Measurements from ENCODE around the gene CHST8.

Gene CHST8

DNA sequence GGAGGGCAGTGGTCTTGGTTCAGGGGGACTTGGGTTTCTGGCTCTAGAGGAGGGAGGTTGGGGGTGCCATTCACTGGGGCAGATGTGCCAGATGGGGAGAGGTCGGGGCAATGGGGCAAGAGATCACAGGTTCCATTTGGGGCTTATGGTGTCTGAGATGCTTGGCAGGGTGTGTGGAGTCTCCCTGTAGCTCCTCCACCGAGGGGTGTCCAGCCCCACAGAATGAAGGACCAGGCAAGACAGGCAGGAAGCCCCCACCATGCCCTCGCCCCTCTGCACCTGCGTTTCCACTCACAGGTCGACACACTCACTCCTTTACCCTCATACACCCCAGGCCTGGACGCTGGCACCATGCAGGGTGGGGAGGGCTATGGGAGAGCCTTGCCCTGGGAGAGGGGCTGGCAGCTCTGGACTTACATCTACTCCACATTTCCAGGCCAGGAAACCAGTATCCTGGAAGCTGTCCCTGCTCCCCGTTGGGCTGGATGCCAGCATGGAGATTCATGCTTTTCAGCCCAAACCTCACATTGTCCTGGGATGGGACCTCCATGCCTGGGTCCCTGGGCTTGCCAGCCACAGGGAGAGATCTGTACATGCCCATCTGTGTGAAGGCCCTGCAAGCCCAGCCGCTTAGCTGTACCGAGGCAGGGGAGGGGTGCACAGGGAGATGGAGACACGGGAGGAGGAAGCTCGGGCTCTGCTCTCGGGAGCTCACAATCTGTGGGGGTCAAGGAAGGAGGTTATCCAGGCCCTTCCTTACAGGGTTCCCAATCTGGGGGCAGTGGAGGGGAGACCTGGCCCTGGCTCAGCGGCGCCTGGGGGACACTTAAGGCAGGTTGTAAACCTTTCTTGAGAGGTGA lies 77.1 kb downstream of the CHST8 start:
- Histone ChIP-seq H3K4me3 (ENCODE audit: low read depth in 1 of 2, low read length in 2 of 2) (no peak overlapping the region), H3K36me3 (ENCODE audit: control insufficient read depth in 1 of 2, insufficient read depth in 2 of 2, low read length in 2 of 2) (no peaks in the 10 kb centered on the region), H3K4me1 (ENCODE audit: control insufficient read depth in 1 of 2, insufficient read depth in 2 of 2, low read length in 2 of 2) (no peaks in the 10 kb centered on the region), H3K27ac (ENCODE audit: low read length) (no peak overlapping the region), H3K9me3 (ENCODE audit: control insufficient read depth in 1 of 2, low read length in 2 of 2) (no peaks in the 10 kb centered on the region), H3K27me3 (ENCODE audit: low read depth, low read length) (no peaks in the 10 kb centered on the region)

GRCh38 chr19:33699754-33700407 lies 78.1 kb downstream of the CHST8 start:
- H3K4me3 ChIP-seq (ENCODE audit: low read depth in 1 of 2, low read length in 2 of 2) = no peak overlapping the region
- H3K9me3 ChIP-seq (ENCODE audit: control insufficient read depth in 1 of 2, low read length in 2 of 2) = no peaks in the 10 kb centered on the region
- no peaks in the 10 kb centered on the region for H3K27me3 ChIP-seq (ENCODE audit: low read depth, low read length)
- no peaks in the 10 kb centered on the region for H3K4me1 ChIP-seq (ENCODE audit: control insufficient read depth in 1 of 2, insufficient read depth in 2 of 2, low read length in 2 of 2)
- H3K36me3 ChIP-seq (ENCODE audit: control insufficient read depth in 1 of 2, insufficient read depth in 2 of 2, low read length in 2 of 2) = no peaks in the 10 kb centered on the region
- no peak overlapping the region for H3K27ac ChIP-seq (ENCODE audit: low read length)

GRCh38 chr19:33700408-33701013 lies 78.8 kb downstream of the CHST8 start:
- H3K36me3 ChIP-seq (ENCODE audit: control insufficient read depth in 1 of 2, insufficient read depth in 2 of 2, low read length in 2 of 2) = no peaks in the 10 kb centered on the region
- H3K27ac ChIP-seq (ENCODE audit: low read length) = no peak overlapping the region
- H3K27me3 ChIP-seq (ENCODE audit: low read depth, low read length) = no peaks in the 10 kb centered on the region

DNA sequence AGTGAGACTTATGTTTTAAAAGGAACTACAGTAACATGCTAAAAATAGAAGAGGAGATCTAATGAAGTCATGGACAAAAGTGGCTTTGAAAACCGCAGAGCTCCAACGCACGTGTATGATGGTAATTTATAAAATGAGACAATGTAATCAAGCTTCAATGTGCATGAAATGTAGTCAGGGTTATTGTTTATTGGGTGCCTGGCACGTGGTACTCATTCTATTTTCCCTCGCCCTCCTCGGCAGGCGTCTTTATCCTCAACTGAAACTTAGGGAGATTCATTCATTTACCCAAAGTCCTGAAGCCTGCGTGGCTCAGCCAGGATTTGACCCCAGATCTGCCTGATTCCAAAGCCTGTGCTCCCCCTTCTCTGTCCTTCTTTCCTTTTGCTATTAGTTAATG lies 79.8 kb downstream of the CHST8 start:
- H3K27ac ChIP-seq (ENCODE audit: low read length) = no peak overlapping the region
- no peaks in the 10 kb centered on the region for H3K27me3 ChIP-seq (ENCODE audit: low read depth, low read length)
- no peak overlapping the region for H3K4me3 ChIP-seq (ENCODE audit: low read depth in 1 of 2, low read length in 2 of 2)
- H3K4me1 ChIP-seq (ENCODE audit: control insufficient read depth in 1 of 2, insufficient read depth in 2 of 2, low read length in 2 of 2) = no peaks in the 10 kb centered on the region
- H3K36me3 ChIP-seq (ENCODE audit: control insufficient read depth in 1 of 2, insufficient read depth in 2 of 2, low read length in 2 of 2) = no peaks in the 10 kb centered on the region
- H3K9me3 ChIP-seq (ENCODE audit: control insufficient read depth in 1 of 2, low read length in 2 of 2) = no peaks in the 10 kb centered on the region

More at GRCh38 chr19:33700408-33701013, 78.8 kb downstream of the CHST8 start:
- H3K9me3 ChIP-seq (ENCODE audit: control insufficient read depth in 1 of 2, low read length in 2 of 2) = no peaks in the 10 kb centered on the region
- H3K4me1 ChIP-seq (ENCODE audit: control insufficient read depth in 1 of 2, insufficient read depth in 2 of 2, low read length in 2 of 2) = no peaks in the 10 kb centered on the region
- no peak overlapping the region for H3K4me3 ChIP-seq (ENCODE audit: low read depth in 1 of 2, low read length in 2 of 2)

GRCh38 chr19:33702606-33703437 lies 81.1 kb downstream of the CHST8 start:
- H3K36me3 ChIP-seq (ENCODE audit: control insufficient read depth in 1 of 2, insufficient read depth in 2 of 2, low read length in 2 of 2) = no peaks in the 10 kb centered on the region
- H3K4me1 ChIP-seq (ENCODE audit: control insufficient read depth in 1 of 2, insufficient read depth in 2 of 2, low read length in 2 of 2) = no peaks in the 10 kb centered on the region
- no peak overlapping the region for H3K4me3 ChIP-seq (ENCODE audit: low read depth in 1 of 2, low read length in 2 of 2)
- no peaks in the 10 kb centered on the region for H3K9me3 ChIP-seq (ENCODE audit: control insufficient read depth in 1 of 2, low read length in 2 of 2)
- no peak overlapping the region for H3K27ac ChIP-seq (ENCODE audit: low read length)
- no peaks in the 10 kb centered on the region for H3K27me3 ChIP-seq (ENCODE audit: low read depth, low read length)

GRCh38 chr19:33703438-33703750 lies 81.6 kb downstream of the CHST8 start:
- no peak overlapping the region for H3K27ac ChIP-seq (ENCODE audit: low read length)
- no peaks in the 10 kb centered on the region for H3K36me3 ChIP-seq (ENCODE audit: control insufficient read depth in 1 of 2, insufficient read depth in 2 of 2, low read length in 2 of 2)
- no peak overlapping the region for H3K4me3 ChIP-seq (ENCODE audit: low read depth in 1 of 2, low read length in 2 of 2)
- no peaks in the 10 kb centered on the region for H3K27me3 ChIP-seq (ENCODE audit: low read depth, low read length)
- H3K9me3 ChIP-seq (ENCODE audit: control insufficient read depth in 1 of 2, low read length in 2 of 2) = peaks cover 0 to 2% of the 10 kb centered on the region in 2 donors
- H3K4me1 ChIP-seq (ENCODE audit: control insufficient read depth in 1 of 2, insufficient read depth in 2 of 2, low read length in 2 of 2) = no peaks in the 10 kb centered on the region

DNA sequence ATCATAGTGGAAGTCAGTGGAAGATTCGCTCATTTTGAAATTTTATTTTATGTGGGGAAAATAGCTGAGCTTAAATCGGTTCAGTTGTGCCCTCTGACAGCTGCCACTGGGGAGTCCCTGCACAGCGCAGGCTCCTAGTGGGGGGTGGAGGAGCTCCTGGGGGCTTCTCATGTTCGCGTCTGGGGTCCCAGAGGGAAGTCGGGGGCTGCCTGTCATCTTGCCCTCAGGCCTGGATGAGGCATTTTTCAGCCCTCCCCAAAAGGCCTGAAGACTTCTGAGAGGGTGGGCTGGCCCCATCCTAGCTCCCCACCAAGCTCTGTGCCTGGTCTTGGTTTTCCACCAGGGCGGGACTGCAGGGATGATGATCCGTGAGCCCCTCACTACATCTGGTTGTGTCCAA lies 82.1 kb downstream of the CHST8 start:
- Histone ChIP-seq H3K9me3 (ENCODE audit: control insufficient read depth in 1 of 2, low read length in 2 of 2) (peaks cover 0 to 4% of the 10 kb centered on the region in 2 donors), H3K27ac (ENCODE audit: low read length) (no peak overlapping the region), H3K36me3 (ENCODE audit: control insufficient read depth in 1 of 2, insufficient read depth in 2 of 2, low read length in 2 of 2) (no peaks in the 10 kb centered on the region), H3K27me3 (ENCODE audit: low read depth, low read length) (no peaks in the 10 kb centered on the region), H3K4me3 (ENCODE audit: low read depth in 1 of 2, low read length in 2 of 2) (no peak overlapping the region), H3K4me1 (ENCODE audit: control insufficient read depth in 1 of 2, insufficient read depth in 2 of 2, low read length in 2 of 2) (no peaks in the 10 kb centered on the region)

- Histone ChIP-seq H3K27me3 (ENCODE audit: low read depth, low read length) (no peaks in the 10 kb centered on the region), H3K4me1 (ENCODE audit: control insufficient read depth in 1 of 2, insufficient read depth in 2 of 2, low read length in 2 of 2) (no peaks in the 10 kb centered on the region), H3K4me3 (ENCODE audit: low read depth in 1 of 2, low read length in 2 of 2) (no peak overlapping the region), H3K36me3 (ENCODE audit: control insufficient read depth in 1 of 2, insufficient read depth in 2 of 2, low read length in 2 of 2) (no peaks in the 10 kb centered on the region), H3K27ac (ENCODE audit: low read length) (no peak overlapping the region), H3K9me3 (ENCODE audit: control insufficient read depth in 1 of 2, low read length in 2 of 2) (peaks cover 0 to 4% of the 10 kb centered on the region in 2 donors)
These were observed 82.5 kb downstream of the CHST8 start for GRCh38 chr19:33704271-33704670.

DNA sequence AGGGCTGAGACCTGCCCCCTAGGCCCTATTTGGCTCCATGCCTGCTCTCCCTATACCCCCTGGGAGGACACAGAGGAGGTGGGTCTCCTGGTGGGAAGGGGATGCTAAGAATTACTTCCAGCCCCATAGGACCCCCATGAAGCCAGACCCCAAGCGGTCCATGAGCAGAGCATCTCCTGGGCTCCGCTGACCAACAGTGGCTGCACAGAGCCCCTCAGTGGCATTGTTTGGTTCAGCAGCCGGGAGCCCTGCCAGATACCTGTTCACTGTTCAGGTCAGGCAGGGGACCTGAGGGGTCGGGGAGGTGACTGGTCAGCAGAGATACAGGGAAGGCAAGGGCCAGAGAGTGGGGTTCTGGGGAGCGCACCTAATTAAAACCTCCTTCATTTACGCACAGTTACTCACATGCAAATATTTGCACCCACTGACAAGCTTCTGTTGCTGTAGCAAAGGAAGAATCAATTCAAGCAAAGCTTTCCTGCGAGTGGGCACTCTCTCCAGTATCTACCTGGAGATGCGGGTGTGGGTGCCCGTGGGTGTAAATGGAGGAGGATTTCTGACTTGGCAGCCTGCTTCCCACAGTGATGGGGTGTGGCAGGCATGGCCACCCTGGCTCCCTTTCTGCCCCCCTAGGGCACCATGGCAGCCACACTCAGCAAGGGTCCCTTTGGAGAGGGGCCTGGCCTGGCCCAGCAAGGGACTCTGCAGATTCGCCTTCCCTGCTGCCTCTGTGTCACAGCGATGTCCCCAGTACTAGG lies 83.5 kb downstream of the CHST8 start:
- H3K9me3 ChIP-seq (ENCODE audit: control insufficient read depth in 1 of 2, low read length in 2 of 2) = peaks cover 0 to 4% of the 10 kb centered on the region in 2 donors
- H3K27me3 ChIP-seq (ENCODE audit: low read depth, low read length) = no peaks in the 10 kb centered on the region
- no peaks in the 10 kb centered on the region for H3K36me3 ChIP-seq (ENCODE audit: control insufficient read depth in 1 of 2, insufficient read depth in 2 of 2, low read length in 2 of 2)
- no peak overlapping the region for H3K27ac ChIP-seq (ENCODE audit: low read length)
- no peak overlapping the region for H3K4me3 ChIP-seq (ENCODE audit: low read depth in 1 of 2, low read length in 2 of 2)
- no peaks in the 10 kb centered on the region for H3K4me1 ChIP-seq (ENCODE audit: control insufficient read depth in 1 of 2, insufficient read depth in 2 of 2, low read length in 2 of 2)

DNA sequence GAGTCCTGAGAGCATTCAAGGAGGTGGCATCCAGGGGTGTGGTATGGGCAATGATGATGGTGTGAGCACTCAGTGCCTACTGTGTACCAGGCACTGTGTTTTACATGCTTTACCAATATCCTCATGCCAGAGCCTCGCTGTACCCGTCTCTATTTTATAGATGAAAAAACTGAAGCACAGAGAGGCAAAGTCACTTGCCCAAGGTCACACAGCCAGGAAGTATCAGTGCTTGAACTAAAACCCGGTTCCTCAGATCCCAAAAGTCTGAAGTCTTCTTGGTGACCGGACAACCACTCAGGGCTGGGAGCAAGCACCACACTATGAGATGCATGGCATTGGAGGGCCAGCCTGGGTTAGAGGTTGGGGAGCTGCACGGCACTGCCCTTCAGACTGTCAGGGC lies 84.1 kb downstream of the CHST8 start:
- Histone ChIP-seq H3K4me1 (ENCODE audit: control insufficient read depth in 1 of 2, insufficient read depth in 2 of 2, low read length in 2 of 2) (no peaks in the 10 kb centered on the region), H3K27ac (ENCODE audit: low read length) (no peak overlapping the region), H3K4me3 (ENCODE audit: low read depth in 1 of 2, low read length in 2 of 2) (no peak overlapping the region), H3K36me3 (ENCODE audit: control insufficient read depth in 1 of 2, insufficient read depth in 2 of 2, low read length in 2 of 2) (no peaks in the 10 kb centered on the region), H3K27me3 (ENCODE audit: low read depth, low read length) (no peaks in the 10 kb centered on the region), H3K9me3 (ENCODE audit: control insufficient read depth in 1 of 2, low read length in 2 of 2) (peaks cover 0 to 10% of the 10 kb centered on the region in 2 donors)
